GM18858 (cell line): ENCODE measurements around the gene MYO18A.

Experiments
- ATAC-seq: cut with Tn5 transposase; IDR thresholded peaks from one replicate; pipeline ENCODE4 v1.9.1; 2021; ENCODE audit not compliant: unreplicated experiment

The MYO18A gene

GRCh38 chr17:29080965-29081364 lies 99.2 kb downstream of the MYO18A start:
- no peak for ATAC-seq

- no peak for ATAC-seq
Measured at GRCh38 chr17:29080323-29080722, 99.9 kb downstream of the MYO18A start.

GRCh38 chr17:29079887-29080286 lies 100.3 kb downstream of the MYO18A start:
- ATAC-seq: no peak

GRCh38 chr17:29079433-29079832 lies 100.8 kb downstream of the MYO18A start:
- ATAC-seq: no peak

- no peak for ATAC-seq
Measured at GRCh38 chr17:29078183-29079045, 101.8 kb downstream of the MYO18A start.

GRCh38 chr17:29077320-29077719 lies 102.9 kb downstream of the MYO18A start:
- ATAC-seq: no peak

- no peak for ATAC-seq
Measured at GRCh38 chr17:29076722-29077121, 103.5 kb downstream of the MYO18A start.

- ATAC-seq: no peak
Measured at GRCh38 chr17:29076087-29076486, 104.1 kb downstream of the MYO18A start.

GRCh38 chr17:29074488-29074887 lies 105.7 kb downstream of the MYO18A start:
- ATAC-seq: no peak

GRCh38 chr17:29073520-29073919 lies 106.7 kb downstream of the MYO18A start:
- no peak for ATAC-seq

GRCh38 chr17:29073045-29073444 lies 107.2 kb downstream of the MYO18A start:
- ATAC-seq: no peak

GRCh38 chr17:29071303-29071702 lies 108.9 kb downstream of the MYO18A start:
- ATAC-seq: no peak

GRCh38 chr17:29070781-29071180 lies 109.4 kb downstream of the MYO18A start:
- ATAC-seq: no peak

GRCh38 chr17:29070308-29070707 lies 109.9 kb downstream of the MYO18A start:
- no peak for ATAC-seq

- no peak for ATAC-seq
Measured at GRCh38 chr17:29069526-29070041, 110.6 kb downstream of the MYO18A start.

- ATAC-seq: no peak
Measured at GRCh38 chr17:29068818-29069217, 111.4 kb downstream of the MYO18A start.

GRCh38 chr17:29066606-29067005 lies 113.6 kb downstream of the MYO18A start:
- no peak for ATAC-seq

GRCh38 chr17:29066047-29066446 lies 114.2 kb downstream of the MYO18A start:
- no peak for ATAC-seq

GRCh38 chr17:29063992-29064391 lies 116.2 kb downstream of the MYO18A start:
- no peak for ATAC-seq

- no peak for ATAC-seq
Measured at GRCh38 chr17:29062215-29062614, 118.0 kb downstream of the MYO18A start.

- no peak for ATAC-seq
Measured at GRCh38 chr17:29061036-29061435, 119.2 kb downstream of the MYO18A start.

- no peak for ATAC-seq
Measured at GRCh38 chr17:29060475-29060874, 119.7 kb downstream of the MYO18A start.

GRCh38 chr17:29059281-29059680 lies 120.9 kb downstream of the MYO18A start:
- ATAC-seq: no peak
